H1 (cell line): Measurements from ENCODE around the gene DOCK3. TPM values are rescaled to one million over a fixed set of nuclear protein-coding genes. Genes with fewer than 3 reads are reported as not detected.

Source experiments
- CTCF ChIA-PET: fragments of 300-600 bp; sonication (Branson Sonifier 250); formaldehyde crosslinking; loops from one replicate; lab custom pipeline; 2021; ENCODE audit not compliant: partially characterized antibody; lab: Charles Lee
- POLR2A ChIA-PET: fragments of 300-600 bp; sonication (Branson Sonifier 250); formaldehyde crosslinking; loops from one replicate; lab custom pipeline; 2021; ENCODE audit warnings: inconsistent platforms; ENCODE audit not compliant: partially characterized antibody; lab: Charles Lee
- DNase-seq, 2 experiments: peaks; one replicate each; pipeline versions ENCODE4 v3.0.0 to v3.0.0-alpha.2; 2010 to 2022; ENCODE audit warnings: low spot score in 2 of 2, low read depth in 1 of 2, mixed read lengths in 1 of 2
- FAIRE-seq: peaks from 2 replicates; lab custom pipeline; 2011; peaks lifted over from hg19 to GRCh38; lab: Jason Lieb, UNC
- H2AFZ ChIP-seq: 2 replicates; pipeline ENCODE4 v1.8.1; 2012; ENCODE audit warnings: low read length, inconsistent platforms
- H2AK5ac ChIP-seq: 2 replicates; pipeline ENCODE4 v1.6.1; 2013; ENCODE audit warnings: low read depth, low read length
- H2BK120ac ChIP-seq: replicated peaks from 2 replicates; pipeline ENCODE3; 2013; ENCODE audit warnings: low read depth, low read length, inconsistent platforms
- H2BK12ac ChIP-seq: 2 replicates; pipeline ENCODE4 v1.6.1; 2013; ENCODE audit warnings: low read depth, low read length
- H2BK15ac ChIP-seq: 2 replicates; pipeline ENCODE4 v1.6.1; 2013; ENCODE audit warnings: low read length
- H2BK20ac ChIP-seq: 2 replicates; pipeline ENCODE4 v1.6.1; 2013; ENCODE audit warnings: low read length
- H2BK5ac ChIP-seq: 2 replicates; pipeline ENCODE4 v1.6.1; 2013; ENCODE audit warnings: low read depth, low read length
- H3K14ac ChIP-seq: 2 replicates; pipeline ENCODE4 v1.6.1; 2013; ENCODE audit warnings: inconsistent platforms; ENCODE audit not compliant: insufficient read length
- H3K18ac ChIP-seq: 2 replicates; pipeline ENCODE4 v1.6.1; 2013; ENCODE audit warnings: low read length; ENCODE audit errors: extremely low read depth
- H3K23ac ChIP-seq: 2 replicates; pipeline ENCODE4 v1.6.1; 2013; ENCODE audit warnings: inconsistent platforms; ENCODE audit not compliant: insufficient read length
- H3K23me2 ChIP-seq: 2 replicates; pipeline ENCODE4 v1.6.1; 2013; ENCODE audit warnings: low read depth, low read length
- H3K27ac ChIP-seq: 2 replicates; pipeline ENCODE4 v1.6.1; 2011; ENCODE audit warnings: low read depth, low read length, inconsistent platforms
- H3K27me3 ChIP-seq, 4 experiments: replicated peaks in 1 of 4; 1 replicate in 1 of 4; 2 replicates in 3 of 4; pipeline versions ENCODE4 v1.6.1 to v1.8.1; 2011 to 2013; ENCODE audit warnings: low read length in 3 of 4, mild to moderate bottlenecking in 3 of 4, inconsistent platforms in 2 of 4, mixed read lengths in 2 of 4, moderate library complexity in 1 of 4; ENCODE audit not compliant: control insufficient read depth in 3 of 4, insufficient read depth in 3 of 4; ENCODE audit errors: extremely low read depth in 1 of 4
- H3K36me3 ChIP-seq, 4 experiments: 2 replicates each; pipeline versions ENCODE4 v1.6.1 to v1.8.1; 2011 to 2013; ENCODE audit warnings: mild to moderate bottlenecking in 4 of 4, low read length in 3 of 4, moderate library complexity in 2 of 4, control low read depth in 1 of 4, inconsistent platforms in 1 of 4; ENCODE audit not compliant: insufficient read depth in 4 of 4, control insufficient read depth in 2 of 4
- H3K4ac ChIP-seq: replicated peaks from 2 replicates; pipeline ENCODE3; 2013; ENCODE audit warnings: low read length, low read depth, mixed read lengths, inconsistent platforms; ENCODE audit not compliant: insufficient read length
- H3K4me1 ChIP-seq, 4 experiments: replicated peaks in 1 of 4; 1 replicate in 1 of 4; 2 replicates in 3 of 4; pipeline versions ENCODE4 v1.6.1 to v1.8.1; 2011 to 2013; ENCODE audit warnings: low read length in 3 of 4, inconsistent platforms in 2 of 4, mixed read lengths in 1 of 4; ENCODE audit not compliant: insufficient read depth in 4 of 4, control insufficient read depth in 3 of 4
- H3K4me2 ChIP-seq, 2 experiments: 2 replicates each; pipeline versions ENCODE4 v1.6.1 to v1.8.1; 2011 to 2013; ENCODE audit warnings: low read depth in 2 of 2, low read length in 2 of 2, control low read depth in 1 of 2, inconsistent platforms in 1 of 2, mild to moderate bottlenecking in 1 of 2; ENCODE audit not compliant: insufficient read depth in 1 of 2
- H3K4me3 ChIP-seq, 4 experiments: fragments of 200-600, 300-600 bp in 1 of 4; sonication (generic), shearing (Covaris generic), sonication (Bioruptor Twin) in 1 of 4; 2 replicates each; pipeline versions ENCODE4 v1.5.1 to v1.8.1; 2011 to 2016; ENCODE audit warnings: low read length in 4 of 4, low read depth in 3 of 4, control low read depth in 2 of 4, inconsistent platforms in 2 of 4, mild to moderate bottlenecking in 2 of 4, mixed read lengths in 1 of 4, moderate library complexity in 1 of 4; ENCODE audit not compliant: insufficient read depth in 2 of 4; ENCODE audit errors: extremely low read depth in 1 of 4
- H3K56ac ChIP-seq: replicated peaks from 2 replicates; pipeline ENCODE3; 2013; ENCODE audit warnings: low read depth, mild to moderate bottlenecking, mixed read lengths, low read length, inconsistent platforms; ENCODE audit not compliant: insufficient read length
- H3K79me1 ChIP-seq: 2 replicates; pipeline ENCODE4 v1.6.1; 2013; ENCODE audit warnings: low read depth, low read length, control low read depth
- H3K79me2 ChIP-seq, 2 experiments: 2 replicates each; pipeline versions ENCODE4 v1.6.1 to v1.8.1; 2012 to 2013; ENCODE audit warnings: low read length in 2 of 2, mild to moderate bottlenecking in 2 of 2, inconsistent platforms in 1 of 2; ENCODE audit not compliant: insufficient read depth in 2 of 2, control insufficient read depth in 1 of 2
- H3K9ac ChIP-seq, 4 experiments: replicated peaks in 1 of 4; 1 replicate in 1 of 4; 2 replicates in 3 of 4; pipeline versions ENCODE4 v1.6.1 to v1.8.1; 2011 to 2013; ENCODE audit warnings: low read depth in 3 of 4, low read length in 3 of 4, control low read depth in 2 of 4, mild to moderate bottlenecking in 2 of 4, moderate library complexity in 2 of 4, inconsistent platforms in 1 of 4; ENCODE audit errors: extremely low read depth in 1 of 4
- H3K9me3 ChIP-seq, 2 experiments: 2 replicates each; pipeline versions ENCODE4 v1.6.1 to v1.8.1; 2012 to 2013; ENCODE audit warnings: mild to moderate bottlenecking in 2 of 2, moderate library complexity in 2 of 2, control low read depth in 1 of 2, inconsistent platforms in 1 of 2, low read depth in 1 of 2, low read length in 1 of 2, mixed read lengths in 1 of 2; ENCODE audit not compliant: insufficient read depth in 2 of 2
- H4K20me1 ChIP-seq, 2 experiments: replicated peaks in 1 of 2; 2 replicates each; pipeline versions ENCODE3 to v1.8.1; 2011 to 2013; ENCODE audit warnings: inconsistent platforms in 2 of 2, low read length in 2 of 2, mild to moderate bottlenecking in 1 of 2; ENCODE audit not compliant: insufficient read depth in 2 of 2, control insufficient read depth in 1 of 2
- H4K5ac ChIP-seq: 2 replicates; pipeline ENCODE4 v1.6.1; 2013; ENCODE audit warnings: low read length, low read depth, mixed read lengths, inconsistent platforms; ENCODE audit not compliant: insufficient read length
- H4K8ac ChIP-seq: 2 replicates; pipeline ENCODE4 v1.8.0; 2013; ENCODE audit warnings: mild to moderate bottlenecking, moderate library complexity, low read length, inconsistent platforms; ENCODE audit not compliant: insufficient read depth; ENCODE audit errors: extremely low read depth
- H4K91ac ChIP-seq: replicated peaks from 2 replicates; pipeline ENCODE3; 2013; ENCODE audit warnings: low read length, mixed read lengths, inconsistent platforms; ENCODE audit not compliant: insufficient read length
- CREB1 ChIP-seq: IDR thresholded peaks from 2 replicates; pipeline ENCODE4 v1.6.1; 2012; ENCODE audit warnings: inconsistent platforms
- CTBP2 ChIP-seq: IDR thresholded peaks from 2 replicates; pipeline ENCODE4 v1.7.0; 2011; ENCODE audit warnings: borderline replicate concordance, mild to moderate bottlenecking, moderate library complexity, mixed read lengths, low read length; ENCODE audit not compliant: insufficient read depth, insufficient read length
- KDM5A ChIP-seq: fragments of 200-600 bp; IDR thresholded peaks from 2 replicates; pipeline ENCODE4 v1.7.1; 2012; ENCODE audit warnings: mild to moderate bottlenecking, low read length, inconsistent platforms, mixed read lengths
- POU5F1 ChIP-seq: IDR thresholded peaks from 2 replicates; pipeline ENCODE4 v1.6.1; 2011; ENCODE audit warnings: low read depth, mild to moderate bottlenecking, low read length, moderate library complexity
- RAD21 ChIP-seq, 2 experiments: IDR thresholded peaks in 1 of 2; conservative IDR thresholded peaks in 1 of 2; 2 replicates each; pipeline ENCODE4 v1.6.1; 2011; ENCODE audit warnings: low read depth in 2 of 2, low read length in 2 of 2, improper control_type of control experiment in 1 of 2, inconsistent platforms in 1 of 2, mild to moderate bottlenecking in 1 of 2, moderate library complexity in 1 of 2
- SIX5 ChIP-seq: IDR thresholded peaks from 2 replicates; pipeline ENCODE4 v1.6.1; 2011; ENCODE audit warnings: mild to moderate bottlenecking, low read depth, low read length
- TAF1 ChIP-seq: IDR thresholded peaks from 2 replicates; pipeline ENCODE4 v1.6.1; 2011; ENCODE audit warnings: mild to moderate bottlenecking, low read depth, low read length
- TEAD4 ChIP-seq: IDR thresholded peaks from 2 replicates; pipeline ENCODE4 v1.6.1; 2012; ENCODE audit warnings: low read depth, low read length, inconsistent platforms, mixed read lengths
- USF2 ChIP-seq: IDR thresholded peaks from 2 replicates; pipeline ENCODE4 v1.6.1; 2011; ENCODE audit warnings: low read length, improper control_type of control experiment
- YY1 ChIP-seq: IDR thresholded peaks from 2 replicates; pipeline ENCODE4 v1.6.1; 2011; ENCODE audit warnings: low read depth, mild to moderate bottlenecking, low read length
- WGBS, 2 experiments: shearing (Covaris generic) in 1 of 2; methylation state at CpG; one replicate each; pipeline versions ENCODE4 v1.1.6 to v1.1.7; 2013 to 2015; ENCODE audit warnings: low lambda C conversion rate in 2 of 2, mixed read lengths in 2 of 2, inconsistent platforms in 1 of 2, low coverage in 1 of 2, missing lambda C conversion rate in 1 of 2; ENCODE audit not compliant: insufficient replicate concordance in 2 of 2, insufficient coverage in 1 of 2, insufficient read length in 1 of 2; ENCODE audit errors: extremely low coverage in 1 of 2, missing lambda C conversion rate in 1 of 2; 5-methylcytosine and 5-hydroxymethylcytosine counted together
- polyA plus RNA-seq, 7 experiments: library from polyadenylated mRNA; depleted of rRNA in 3 of 7; stranded (reverse) in 5 of 7; unstranded in 2 of 7; fragments of >200 nt in 5 of 7; fragments of 200-250 nt in 2 of 7; gene quantifications; 1 replicate in 5 of 7; 2 replicates in 1 of 7; 4 replicates in 1 of 7; pipeline versions ENCODE4 v1.2.1 to v1.2.3, GENCODE V29; 2011 to 2013; ENCODE audit warnings: missing spikeins in 2 of 7, mixed read lengths in 2 of 7
- total RNA-seq: library from RNA; stranded (reverse); fragmentation: NEBNext Ultra II Directional; extraction: Animal tissue kit (Norgen Biotek cat#: 25700); gene quantifications from 2 replicates; pipeline ENCODE4 v1.2.1, GENCODE V29; 2021

The DOCK3 gene
- total and polyA plus RNA-seq, 2 of the 8 experiments (the other 6 are each of a cell fraction or from before 2014, with no cell fraction given): 2.7 to 5.0 TPM

- Histone ChIP-seq H3K4ac (no peak overlapping the region), H3K14ac (no peak overlapping the region), H2AFZ (no peak overlapping the region), H3K27ac (no peak overlapping the region), H3K27me3 (no peaks in the 10 kb centered on the region), H4K91ac (no peak overlapping the region), H2BK120ac (no peak overlapping the region), H3K23me2 (no peaks in the 10 kb centered on the region), H2BK5ac (no peak overlapping the region), H3K4me2 (peak overlapping the region in 1 of 2 experiments; percentile 45; a peak in 1 of 4 replicates), H3K79me1 (peaks cover 9% of the 10 kb centered on the region), H3K23ac (no peak overlapping the region), H4K5ac (no peak overlapping the region), H3K18ac (no peak overlapping the region), H2BK12ac (no peak overlapping the region), H4K20me1 (peaks cover 0 to 3% of the 10 kb centered on the region in 2 experiments), H3K79me2 (peaks cover 2 to 50% of the 10 kb centered on the region in 2 experiments; a peak in 2 of 4 replicates), H2AK5ac (no peak overlapping the region), H3K9me3 (no peaks in the 10 kb centered on the region), H3K9ac (no peak overlapping the region), H2BK15ac (no peak overlapping the region), H4K8ac (no peak overlapping the region), H3K4me3 (no peak overlapping the region), H3K56ac (no peak overlapping the region), H2BK20ac (no peak overlapping the region), H3K4me1 (peaks cover 2 to 11% (median 7%) of the 10 kb centered on the region in 4 experiments; a peak in 4 of 7 replicates), H3K36me3 (no peaks in the 10 kb centered on the region)
- no peak for FAIRE-seq
- 51% methylated on average over 6 of the region's 6 CpGs; no CpG with 5 or more reads in 1 of the 2 experiments for WGBS, 2 experiments
- POLR2A ChIA-PET: interaction anchor here (0.7 to 1.1 kb wide), 3 partner anchors 11 to 290 kb away, joined by 3 read pairs; no protein-coding TSS in a partner anchor
- DNase-seq: no peak
- CTCF ChIA-PET: interaction anchor here (0.8 to 1.7 kb wide), 3 partner anchors 36 to 755 kb away, joined by 3 to 5 read pairs (median 3); partner anchors contain the start of gene MAPKAPK3
- no peak for TF ChIP-seq KDM5A
- TF ChIP-seq POU5F1: no peak
- no peak for TF ChIP-seq YY1
- no peak for TF ChIP-seq TAF1
- TF ChIP-seq CTBP2: no peak
- no peak for TF ChIP-seq CREB1
- no peak for TF ChIP-seq USF2
- no peak for TF ChIP-seq RAD21 (IDR thresholded peaks at IDR 0.05 in 1 of 2, conservative IDR thresholded peaks at IDR 0.05 in 1 of 2; ENCODE audit: low read depth in 2 of 2, low read length in 2 of 2)
- TF ChIP-seq SIX5: no peak
- no peak for TF ChIP-seq TEAD4
Observed at GRCh38 chr3:50689558-50689957, 14.8 kb downstream of the DOCK3 start.
